Kidney (tissue), 14 donors: ENCODE measurements around the gene SMARCD1. TPM values are rescaled to one million over a fixed set of nuclear protein-coding genes. Genes with fewer than 3 reads are reported as not detected.

ENCODE experiments used
- DNase-seq, 5 donors: peaks; one replicate each; pipeline ENCODE4 v3.0.0-alpha.2; 2013 to 2020
- FAIRE-seq: peaks from 2 replicates; lab custom pipeline; 2012; peaks lifted over from hg19 to GRCh38; lab: Jason Lieb, UNC
- H3K27ac ChIP-seq, 2 donors: one replicate each; pipeline ENCODE4 v1.7.0; 2013; ENCODE audit warnings: low read depth in 2 of 2, low read length in 2 of 2, inconsistent platforms in 1 of 2
- H3K27me3 ChIP-seq: one replicate; pipeline ENCODE4 v1.7.1; 2013; ENCODE audit warnings: low read length, inconsistent platforms; ENCODE audit not compliant: control insufficient read depth, insufficient read depth
- H3K36me3 ChIP-seq, 3 donors: one replicate each; pipeline versions ENCODE4 v1.7.0 to v1.7.1; 2013; ENCODE audit warnings: low read length in 3 of 3, control low read depth in 1 of 3, inconsistent platforms in 1 of 3; ENCODE audit not compliant: insufficient read depth in 3 of 3, control insufficient read depth in 2 of 3
- H3K4me1 ChIP-seq, 3 donors: one replicate each; pipeline versions ENCODE4 v1.7.0 to v1.7.1; 2013; ENCODE audit warnings: low read length in 3 of 3, inconsistent platforms in 1 of 3, low read depth in 1 of 3; ENCODE audit not compliant: control insufficient read depth in 2 of 3, insufficient read depth in 2 of 3
- H3K4me3 ChIP-seq, 3 donors: one replicate each; pipeline versions ENCODE4 v1.7.0 to v1.8.1; 2013; ENCODE audit warnings: low read length in 3 of 3, control low read depth in 1 of 3, inconsistent platforms in 1 of 3
- H3K9ac ChIP-seq, 3 donors: one replicate each; pipeline versions ENCODE4 v1.7.0 to v1.7.1; 2013; ENCODE audit warnings: low read length in 3 of 3, control low read depth in 1 of 3, inconsistent platforms in 1 of 3
- H3K9me3 ChIP-seq, 3 donors: one replicate each; pipeline versions ENCODE4 v1.7.0 to v1.7.1; 2013; ENCODE audit warnings: low read length in 3 of 3, control low read depth in 1 of 3, inconsistent platforms in 1 of 3; ENCODE audit not compliant: control insufficient read depth in 2 of 3, insufficient read depth in 1 of 3
- intact Hi-C: fragments of 100-400 bp; cut with DNase I; formaldehyde crosslinking; loops from one replicate; pipeline ENCODE4 v1.11.1; 2022
- polyA plus RNA-seq: library from polyadenylated mRNA; stranded (reverse); fragments of 350-450 nt; fragmentation: Illumina TruSeq; extraction: RNeasy Lipid Tissue Mini Kit (QIAGEN cat#74804); gene quantifications from one replicate; pipeline ENCODE4 v1.2.3, GENCODE V29; 2014; ENCODE audit warnings: low read depth, low replicate concordance; ENCODE audit not compliant: insufficient read depth
- total RNA-seq: library from RNA; stranded (reverse); fragmentation: NEBNext Ultra II Directional; extraction: Animal tissue kit (Norgen Biotek cat#: 25700); gene quantifications from one replicate; pipeline ENCODE4 v1.2.1, GENCODE V29; 2021
- TF ChIP-seq, protein P1 (sequence below): IDR thresholded peaks from 3 replicates; pipeline ENCODE4 v1.5.1; 2012; ENCODE audit warnings: mild to moderate bottlenecking, moderate library complexity, borderline replicate concordance; ENCODE audit not compliant: insufficient read depth; ENCODE audit errors: extremely low read depth
- donor health status: control.
- donor health status: control.
- donor health status: control.
- donor health status: control.
- donor health status: control.
- donor health status: DM: yes; HTN: yes; CAD: no.
- donor health status: Normal renal cell carcinoma (clear cell type).

Gene SMARCD1
- total and polyA plus RNA-seq, 2 donors from 2014 or later = 21.9 to 51.1 TPM

GRCh38 chr12:50110762-50111351, 25.7 kb downstream of the SMARCD1 start:
- H3K27ac ChIP-seq = peak overlapping the region; percentile 97
- DNase-seq (peak; percentile 92 to 95 (median 94)), FAIRE-seq (no peak)
- H3K27me3 ChIP-seq = no peaks in the 10 kb centered on the region
- TF ChIP-seq, protein P1, sequence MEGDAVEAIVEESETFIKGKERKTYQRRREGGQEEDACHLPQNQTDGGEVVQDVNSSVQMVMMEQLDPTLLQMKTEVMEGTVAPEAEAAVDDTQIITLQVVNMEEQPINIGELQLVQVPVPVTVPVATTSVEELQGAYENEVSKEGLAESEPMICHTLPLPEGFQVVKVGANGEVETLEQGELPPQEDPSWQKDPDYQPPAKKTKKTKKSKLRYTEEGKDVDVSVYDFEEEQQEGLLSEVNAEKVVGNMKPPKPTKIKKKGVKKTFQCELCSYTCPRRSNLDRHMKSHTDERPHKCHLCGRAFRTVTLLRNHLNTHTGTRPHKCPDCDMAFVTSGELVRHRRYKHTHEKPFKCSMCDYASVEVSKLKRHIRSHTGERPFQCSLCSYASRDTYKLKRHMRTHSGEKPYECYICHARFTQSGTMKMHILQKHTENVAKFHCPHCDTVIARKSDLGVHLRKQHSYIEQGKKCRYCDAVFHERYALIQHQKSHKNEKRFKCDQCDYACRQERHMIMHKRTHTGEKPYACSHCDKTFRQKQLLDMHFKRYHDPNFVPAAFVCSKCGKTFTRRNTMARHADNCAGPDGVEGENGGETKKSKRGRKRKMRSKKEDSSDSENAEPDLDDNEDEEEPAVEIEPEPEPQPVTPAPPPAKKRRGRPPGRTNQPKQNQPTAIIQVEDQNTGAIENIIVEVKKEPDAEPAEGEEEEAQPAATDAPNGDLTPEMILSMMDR = no peak
- H3K4me1 ChIP-seq = peaks cover 0 to 39% (median 21%) of the 10 kb centered on the region in 3 donors
- H3K9me3 ChIP-seq = no peaks in the 10 kb centered on the region
- peak overlapping the region in 2 of 3 donors; percentile 44 to 80 for H3K9ac ChIP-seq
- intact Hi-C loops = no loop called here
- peaks cover 0 to 6% (median 0%) of the 10 kb centered on the region in 3 donors for H3K36me3 ChIP-seq
- peak overlapping the region; percentile 12 to 62 (median 47) for H3K4me3 ChIP-seq

DNA sequence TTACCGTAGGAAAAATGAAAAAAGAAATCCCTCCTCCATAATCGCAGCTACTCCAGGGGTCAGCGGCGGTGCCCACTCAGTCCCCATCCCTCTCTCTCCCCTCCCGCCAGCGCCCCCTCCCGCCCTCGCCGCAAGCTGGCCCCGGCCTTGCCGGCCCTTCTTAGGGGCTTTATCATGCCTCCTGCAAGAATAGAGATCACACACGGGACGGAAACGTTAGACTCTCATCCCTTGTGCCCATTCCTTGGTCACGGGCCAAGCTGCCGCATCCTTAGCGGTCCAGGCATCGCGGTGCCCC, 26.2 kb downstream of the SMARCD1 start:
- FAIRE-seq (no peak), DNase-seq (no peak)
- H3K36me3 ChIP-seq = peaks cover 0 to 6% (median under 1%) of the 10 kb centered on the region in 3 donors
- H3K4me1 ChIP-seq = peaks cover 0 to 39% (median 21%) of the 10 kb centered on the region in 3 donors
- H3K9me3 ChIP-seq = no peaks in the 10 kb centered on the region
- intact Hi-C loops = no loop called here
- H3K9ac ChIP-seq = peak overlapping the region in 2 of 3 donors; percentile 4 to 80
- TF ChIP-seq, protein P1 = no peak
- H3K4me3 ChIP-seq = peak overlapping the region in 2 of 3 donors; percentile 45 to 49
- no peaks in the 10 kb centered on the region for H3K27me3 ChIP-seq
- peak overlapping the region; percentile 97 for H3K27ac ChIP-seq

- TF ChIP-seq, protein P1 = peak; percentile 74
- Histone ChIP-seq H3K36me3 (peaks cover 0 to 6% (median 3%) of the 10 kb centered on the region in 3 donors), H3K4me3 (peak within 1 kb of the TSS; percentile 95 to 100 (median 99)), H3K9me3 (no peaks in the 10 kb centered on the region), H3K4me1 (peaks cover 0 to 41% (median 21%) of the 10 kb centered on the region in 3 donors), H3K27ac (peak within 1 kb of the TSS; percentile 98 to 99), H3K27me3 (no peaks in the 10 kb centered on the region), H3K9ac (peak within 1 kb of the TSS; percentile 94 to 99 (median 99))
- peak; percentile 98 for FAIRE-seq
- DNase-seq = peak; percentile 100
- intact Hi-C loops = no loop called here
Observed at GRCh38 chr12:50111693-50112455, 26.7 kb downstream of the SMARCD1 start, which contains the start of gene COX14. Gene COX14 (plus strand): TSS chr12:50112236. CDS start chr12:50120044, 7,808 bp downstream.
